ENCODE data around the gene SNAP91.

DNA sequence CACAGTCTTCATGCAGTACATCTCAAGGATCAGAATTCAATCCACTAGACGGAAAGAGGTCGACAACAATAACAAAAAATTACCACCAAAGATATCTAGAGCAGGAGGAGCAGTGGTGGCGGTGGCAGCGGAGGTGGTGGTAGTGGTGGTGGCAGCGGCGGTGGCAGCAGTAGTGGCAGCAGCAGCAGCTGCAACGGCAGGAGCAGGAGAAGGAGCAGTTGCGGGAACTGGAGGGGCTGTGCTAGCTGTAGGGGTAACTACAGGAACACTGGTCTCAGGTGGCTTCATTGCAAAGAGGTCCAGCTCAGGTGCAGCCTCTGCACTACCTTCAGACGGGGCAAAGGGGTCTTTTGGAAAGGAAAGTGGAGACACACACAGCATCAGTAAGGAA lies 115.5 kb downstream of the SNAP91 start:
- TF ChIP-seq, protein P1, sequence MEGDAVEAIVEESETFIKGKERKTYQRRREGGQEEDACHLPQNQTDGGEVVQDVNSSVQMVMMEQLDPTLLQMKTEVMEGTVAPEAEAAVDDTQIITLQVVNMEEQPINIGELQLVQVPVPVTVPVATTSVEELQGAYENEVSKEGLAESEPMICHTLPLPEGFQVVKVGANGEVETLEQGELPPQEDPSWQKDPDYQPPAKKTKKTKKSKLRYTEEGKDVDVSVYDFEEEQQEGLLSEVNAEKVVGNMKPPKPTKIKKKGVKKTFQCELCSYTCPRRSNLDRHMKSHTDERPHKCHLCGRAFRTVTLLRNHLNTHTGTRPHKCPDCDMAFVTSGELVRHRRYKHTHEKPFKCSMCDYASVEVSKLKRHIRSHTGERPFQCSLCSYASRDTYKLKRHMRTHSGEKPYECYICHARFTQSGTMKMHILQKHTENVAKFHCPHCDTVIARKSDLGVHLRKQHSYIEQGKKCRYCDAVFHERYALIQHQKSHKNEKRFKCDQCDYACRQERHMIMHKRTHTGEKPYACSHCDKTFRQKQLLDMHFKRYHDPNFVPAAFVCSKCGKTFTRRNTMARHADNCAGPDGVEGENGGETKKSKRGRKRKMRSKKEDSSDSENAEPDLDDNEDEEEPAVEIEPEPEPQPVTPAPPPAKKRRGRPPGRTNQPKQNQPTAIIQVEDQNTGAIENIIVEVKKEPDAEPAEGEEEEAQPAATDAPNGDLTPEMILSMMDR (IDR thresholded peaks at IDR 0.05; ENCODE audit: borderline replicate concordance, extremely low read depth, low read length, poor library complexity, severe bottlenecking) = no peak
- no peak for TF ChIP-seq EZH2 (IDR thresholded peaks at IDR 0.05; ENCODE audit: borderline replicate concordance, low read depth, low read length, severe bottlenecking)
